ENCODE data around the gene HRC.
"Not testable (repeated sequence)": the region's sequence is repeated elsewhere in the genome, so short reads cannot be mapped to it uniquely, and the experiment has no call there.

The HRC gene

DNA sequence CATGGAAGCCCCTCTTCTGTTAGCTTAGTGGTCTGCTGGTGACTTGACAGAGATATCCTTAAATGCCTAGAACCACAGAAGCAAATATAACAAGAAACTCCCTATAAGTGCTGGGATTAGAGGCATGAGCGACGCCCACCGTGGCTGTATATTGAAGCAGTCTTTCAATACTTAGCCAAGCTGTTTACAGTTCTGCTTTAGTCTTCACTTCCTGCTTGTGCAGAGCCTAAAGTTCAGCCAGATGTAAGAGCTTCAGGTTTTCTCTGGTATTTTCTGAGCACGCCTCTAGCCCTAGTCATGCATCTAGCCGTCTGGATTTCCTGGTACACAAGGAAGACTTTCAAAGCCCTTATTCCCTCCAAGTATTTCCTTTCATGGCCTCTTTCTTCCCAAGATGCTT, 30.9 kb upstream of the HRC start:
- H3K36me3 ChIP-seq (ENCODE audit: low read depth), result peaks cover 44% of the 10 kb centered on the region
- no peak overlapping the region for H3K4me3 ChIP-seq (ENCODE audit: severe bottlenecking)
- no peak for ATAC-seq (ENCODE audit: low read depth)
- H3K4me1 ChIP-seq (ENCODE audit: insufficient read depth, poor library complexity, severe bottlenecking), result no peaks in the 10 kb centered on the region
- TF ChIP-seq, protein P1, sequence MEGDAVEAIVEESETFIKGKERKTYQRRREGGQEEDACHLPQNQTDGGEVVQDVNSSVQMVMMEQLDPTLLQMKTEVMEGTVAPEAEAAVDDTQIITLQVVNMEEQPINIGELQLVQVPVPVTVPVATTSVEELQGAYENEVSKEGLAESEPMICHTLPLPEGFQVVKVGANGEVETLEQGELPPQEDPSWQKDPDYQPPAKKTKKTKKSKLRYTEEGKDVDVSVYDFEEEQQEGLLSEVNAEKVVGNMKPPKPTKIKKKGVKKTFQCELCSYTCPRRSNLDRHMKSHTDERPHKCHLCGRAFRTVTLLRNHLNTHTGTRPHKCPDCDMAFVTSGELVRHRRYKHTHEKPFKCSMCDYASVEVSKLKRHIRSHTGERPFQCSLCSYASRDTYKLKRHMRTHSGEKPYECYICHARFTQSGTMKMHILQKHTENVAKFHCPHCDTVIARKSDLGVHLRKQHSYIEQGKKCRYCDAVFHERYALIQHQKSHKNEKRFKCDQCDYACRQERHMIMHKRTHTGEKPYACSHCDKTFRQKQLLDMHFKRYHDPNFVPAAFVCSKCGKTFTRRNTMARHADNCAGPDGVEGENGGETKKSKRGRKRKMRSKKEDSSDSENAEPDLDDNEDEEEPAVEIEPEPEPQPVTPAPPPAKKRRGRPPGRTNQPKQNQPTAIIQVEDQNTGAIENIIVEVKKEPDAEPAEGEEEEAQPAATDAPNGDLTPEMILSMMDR (IDR thresholded peaks at IDR 0.05; ENCODE audit: poor library complexity, severe bottlenecking), result no peak
- no peaks in the 10 kb centered on the region for H3K9me3 ChIP-seq (ENCODE audit: severe bottlenecking)
- H3K27ac ChIP-seq (ENCODE audit: poor library complexity, severe bottlenecking), result no peak overlapping the region
- H3K27me3 ChIP-seq (ENCODE audit: insufficient read depth, poor library complexity, severe bottlenecking), result no peaks in the 10 kb centered on the region
- DNase-seq (ENCODE audit: low spot score), result no peak

DNA sequence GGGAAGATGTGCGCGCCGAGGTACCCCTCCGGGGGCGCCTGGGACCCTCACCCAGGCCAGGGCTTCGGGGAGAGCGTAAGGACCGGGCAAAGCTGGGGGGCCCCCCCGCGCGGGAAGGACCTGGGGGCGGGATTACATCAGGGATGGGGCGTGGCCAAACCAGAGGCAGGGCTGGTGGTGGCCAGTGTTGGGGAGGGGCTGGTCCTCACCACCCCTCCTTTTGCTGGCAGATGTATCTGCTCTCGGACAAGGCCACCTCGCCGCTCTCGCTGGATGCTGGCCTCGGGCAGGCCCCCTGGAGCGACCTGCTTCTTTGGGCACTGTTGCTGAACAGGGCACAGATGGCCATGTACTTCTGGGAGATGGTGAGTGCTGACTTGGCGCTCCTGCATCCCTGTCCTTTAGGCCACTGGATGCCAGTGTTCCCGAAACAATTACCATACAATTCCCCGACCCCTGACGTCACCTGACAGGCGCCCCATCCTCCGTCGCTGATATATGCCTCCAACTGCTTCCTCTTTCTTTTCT, 27.7 kb upstream of the HRC start:
- no peaks in the 10 kb centered on the region for H3K4me1 ChIP-seq (ENCODE audit: insufficient read depth, poor library complexity, severe bottlenecking)
- no peaks in the 10 kb centered on the region for H3K27me3 ChIP-seq (ENCODE audit: insufficient read depth, poor library complexity, severe bottlenecking)
- H3K9me3 ChIP-seq (ENCODE audit: severe bottlenecking), result no peaks in the 10 kb centered on the region
- no peak for ATAC-seq (ENCODE audit: low read depth)
- no peak overlapping the region for H3K27ac ChIP-seq (ENCODE audit: poor library complexity, severe bottlenecking)
- H3K36me3 ChIP-seq (ENCODE audit: low read depth), result peaks cover 28% of the 10 kb centered on the region
- TF ChIP-seq, protein P1 (IDR thresholded peaks at IDR 0.05; ENCODE audit: poor library complexity, severe bottlenecking), result no peak
- no peak for DNase-seq (ENCODE audit: low spot score)
- H3K4me3 ChIP-seq (ENCODE audit: severe bottlenecking), result no peak overlapping the region

DNA sequence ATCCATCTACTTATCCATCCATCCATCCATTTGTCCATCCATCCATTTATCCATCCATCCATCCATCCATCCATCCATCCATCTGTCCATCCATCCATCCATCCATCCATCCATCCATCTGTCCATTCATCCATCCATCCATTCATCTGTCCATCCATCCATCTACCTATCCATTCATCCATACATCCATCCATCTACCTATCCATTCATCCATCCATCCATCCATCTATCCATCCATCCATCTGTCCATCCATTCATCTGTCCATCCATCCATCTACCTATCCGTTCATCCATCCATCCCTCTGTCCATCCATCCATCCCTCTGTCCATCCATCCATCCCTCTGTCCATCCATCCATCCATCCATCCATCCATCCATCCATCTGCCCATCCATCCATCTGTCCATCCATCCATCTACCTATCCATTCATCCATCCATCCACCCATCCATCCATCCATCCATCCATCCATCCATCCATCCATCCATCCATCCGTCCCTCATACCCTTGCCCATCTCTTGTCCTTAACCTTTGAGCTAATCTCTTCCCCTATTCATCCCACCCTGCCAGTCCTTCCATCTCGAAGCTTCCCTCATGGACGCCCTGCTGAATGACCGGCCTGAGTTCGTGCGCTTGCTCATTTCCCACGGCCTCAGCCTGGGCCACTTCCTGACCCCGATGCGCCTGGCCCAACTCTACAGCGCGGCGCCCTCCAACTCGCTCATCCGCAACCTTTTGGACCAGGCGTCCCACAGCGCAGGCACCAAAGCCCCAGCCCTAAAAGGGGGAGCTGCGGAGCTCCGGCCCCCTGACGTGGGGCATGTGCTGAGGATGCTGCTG, 27.0 kb upstream of the HRC start:
- H3K4me3 ChIP-seq (ENCODE audit: severe bottlenecking); H3K4me1 ChIP-seq (ENCODE audit: insufficient read depth, poor library complexity, severe bottlenecking); DNase-seq (ENCODE audit: low spot score); H3K27me3 ChIP-seq (ENCODE audit: insufficient read depth, poor library complexity, severe bottlenecking); H3K9me3 ChIP-seq (ENCODE audit: severe bottlenecking); H3K27ac ChIP-seq (ENCODE audit: poor library complexity, severe bottlenecking); ATAC-seq (ENCODE audit: low read depth): not testable (repeated sequence)
- H3K36me3 ChIP-seq (ENCODE audit: low read depth), result peaks cover 28% of the 10 kb centered on the region

DNA sequence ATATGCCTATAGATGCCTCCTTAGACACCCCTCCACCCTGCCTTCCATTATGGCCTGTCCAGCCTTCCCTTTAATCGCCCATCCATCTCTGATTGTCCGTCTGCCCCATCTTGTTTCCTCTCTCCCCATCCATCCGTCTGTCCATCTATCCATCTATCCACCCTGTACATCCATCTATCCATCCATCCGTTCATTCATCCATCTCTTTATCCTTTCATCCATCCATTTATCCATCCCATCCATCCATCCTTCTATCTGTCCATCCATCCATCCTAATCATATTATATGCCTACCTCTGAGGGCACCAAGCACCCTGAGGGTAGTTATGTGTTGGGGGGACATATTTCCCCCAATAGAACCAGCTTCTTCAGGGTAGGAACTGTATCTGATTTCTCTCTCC, 25.5 kb upstream of the HRC start:
- Histone ChIP-seq H3K9me3 (ENCODE audit: severe bottlenecking) (no peaks in the 10 kb centered on the region), H3K4me3 (ENCODE audit: severe bottlenecking) (no peak overlapping the region), H3K4me1 (ENCODE audit: insufficient read depth, poor library complexity, severe bottlenecking) (no peaks in the 10 kb centered on the region), H3K36me3 (ENCODE audit: low read depth) (peaks cover 22% of the 10 kb centered on the region), H3K27me3 (ENCODE audit: insufficient read depth, poor library complexity, severe bottlenecking) (no peaks in the 10 kb centered on the region), H3K27ac (ENCODE audit: poor library complexity, severe bottlenecking) (no peak overlapping the region)
- DNase-seq (ENCODE audit: low spot score) (no peak), ATAC-seq (ENCODE audit: low read depth) (no peak)
- TF ChIP-seq, protein P1 (IDR thresholded peaks at IDR 0.05; ENCODE audit: poor library complexity, severe bottlenecking), result no peak

DNA sequence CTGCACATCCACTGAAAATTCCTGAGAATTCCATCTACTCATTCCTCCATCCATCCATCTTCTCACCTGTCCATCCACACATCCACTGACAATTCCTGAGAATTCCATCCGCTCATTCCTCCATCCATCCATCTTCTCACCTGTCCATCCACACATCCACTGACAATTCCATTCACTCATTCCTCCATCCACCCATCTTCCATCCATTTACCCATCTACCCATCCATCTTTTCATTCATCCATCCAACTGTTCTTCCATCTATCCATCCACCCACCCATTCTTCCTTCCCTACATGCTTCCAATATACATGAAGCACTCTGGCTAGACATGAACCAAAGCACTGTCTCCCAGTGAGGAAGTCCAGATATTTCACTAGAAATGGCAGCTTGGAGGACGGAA, 18.0 kb upstream of the HRC start:
- Histone ChIP-seq H3K36me3 (ENCODE audit: low read depth) (peaks cover 24% of the 10 kb centered on the region), H3K27me3 (ENCODE audit: insufficient read depth, poor library complexity, severe bottlenecking) (no peaks in the 10 kb centered on the region), H3K27ac (ENCODE audit: poor library complexity, severe bottlenecking) (no peak overlapping the region), H3K4me3 (ENCODE audit: severe bottlenecking) (no peak overlapping the region), H3K4me1 (ENCODE audit: insufficient read depth, poor library complexity, severe bottlenecking) (no peaks in the 10 kb centered on the region), H3K9me3 (ENCODE audit: severe bottlenecking) (no peaks in the 10 kb centered on the region)
- DNase-seq (ENCODE audit: low spot score), result no peak
- TF ChIP-seq, protein P1 (IDR thresholded peaks at IDR 0.05; ENCODE audit: poor library complexity, severe bottlenecking), result no peak
- no peak for ATAC-seq (ENCODE audit: low read depth)

Measured in RWPE2 (cell line).